Gastroesophageal sphincter (tissue), 4 donors: Measurements from ENCODE around the gene FRK. TPM values are rescaled to one million over a fixed set of nuclear protein-coding genes. Genes with fewer than 3 reads are reported as not detected.
"Not testable (repeated sequence)": the region's sequence is repeated elsewhere in the genome, so short reads cannot be mapped to it uniquely, and the experiment has no call there.

ENCODE experiments used
- ATAC-seq: fragments of 150-250 bp; one replicate; pipeline ENCODE4 v1.9.1; 2016; ENCODE audit warnings: mild to moderate bottlenecking, moderate library complexity
- H3K27ac ChIP-seq, 4 donors: fragments of 200-600 bp; sonication (generic) in 3 of 4; 1 replicate in 3 of 4; 2 replicates in 1 of 4; pipeline ENCODE4 v1.5.1; 2016 to 2019
- H3K27me3 ChIP-seq: fragments of 200-600 bp; sonication (generic); one replicate; pipeline ENCODE4 v1.5.1; 2019
- H3K36me3 ChIP-seq, 2 donors: fragments of 200-600 bp; sonication (generic); one replicate each; pipeline ENCODE4 v1.5.1; 2019; ENCODE audit warnings: control low read depth in 1 of 2
- H3K4me1 ChIP-seq, 3 donors: fragments of 200-600 bp; sonication (generic); 1 replicate in 2 of 3; 2 replicates in 1 of 3; pipeline ENCODE4 v1.5.1; 2016 to 2019; ENCODE audit warnings: control low read depth in 2 of 3
- H3K4me3 ChIP-seq, 2 donors: fragments of 200-600 bp; sonication (generic); one replicate each; pipeline ENCODE4 v1.5.1; 2019; ENCODE audit warnings: mild to moderate bottlenecking in 1 of 2, moderate library complexity in 1 of 2
- H3K9me3 ChIP-seq, 3 donors: fragments of 200-600 bp; sonication (generic); one replicate each; pipeline ENCODE4 v1.5.1; 2017 to 2019; ENCODE audit warnings: control low read depth in 2 of 3
- EP300 ChIP-seq: sonication (generic); formaldehyde crosslinking; IDR thresholded peaks from one replicate; pipeline ENCODE4 v1.6.1; 2017; ENCODE audit warnings: antibody characterized with exemption, mild to moderate bottlenecking
- POLR2A ChIP-seq, 2 donors: fragments of 450-650 bp; IDR thresholded peaks; one replicate each; pipeline ENCODE4 v1.6.1; 2017; ENCODE audit warnings: antibody characterized with exemption in 2 of 2, mild to moderate bottlenecking in 2 of 2, moderate library complexity in 1 of 2
- POLR2AphosphoS5 ChIP-seq: sonication (generic); formaldehyde crosslinking; IDR thresholded peaks from one replicate; pipeline ENCODE4 v1.6.1; 2017; ENCODE audit warnings: antibody characterized with exemption
- WGBS, 2 donors: methylation state at CpG; one replicate each; pipeline ENCODE4 v1.1.5; 2018; ENCODE audit warnings: low coverage in 1 of 2; 5-methylcytosine and 5-hydroxymethylcytosine counted together
- total RNA-seq, 4 donors: library from RNA; depleted of rRNA; stranded (reverse); fragments of >200 nt; gene quantifications; one replicate each; pipeline ENCODE4 v1.1.0, GENCODE V29; 2016
- TF ChIP-seq, protein P1 (sequence below), 4 experiments: fragments of 200-600 bp in 2 of 4; fragments of 450-650 bp in 2 of 4; sonication (generic) in 1 of 4; IDR thresholded peaks; one replicate each; pipeline ENCODE4 v1.5.1; 2017 to 2019; ENCODE audit warnings: antibody characterized with exemption in 4 of 4, mild to moderate bottlenecking in 2 of 4, moderate library complexity in 2 of 4

FRK gene
- total RNA-seq, 4 donors from 2014 or later = 0.42 to 1.9 (median 1.3) TPM

DNA sequence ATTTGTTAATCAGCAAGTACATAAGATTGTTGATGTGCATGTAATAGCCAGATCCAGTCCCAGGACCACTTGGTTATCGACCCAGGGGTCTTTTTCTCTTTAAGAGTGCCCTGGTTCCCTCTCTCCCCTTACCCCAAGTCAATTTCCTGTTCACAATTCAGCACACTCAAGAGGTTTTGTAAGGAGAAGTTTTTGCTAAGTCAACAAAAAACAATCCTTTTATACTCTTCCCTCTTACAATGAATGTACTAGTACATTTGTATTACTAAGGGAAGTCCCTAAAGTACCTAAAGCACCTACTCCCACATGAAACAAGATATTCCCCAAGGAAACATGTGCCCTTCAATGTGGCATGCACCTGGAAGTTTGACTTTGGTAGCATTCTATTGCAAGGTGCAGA is 38.3 kb upstream of the FRK start:
- ATAC-seq = no peak
- Histone ChIP-seq H3K27me3 (no peaks in the 10 kb centered on the region), H3K9me3 (peaks cover 0 to 15% (median 0%) of the 10 kb centered on the region in 3 donors), H3K27ac (no peak overlapping the region), H3K4me3 (no peak overlapping the region), H3K36me3 (no peaks in the 10 kb centered on the region), H3K4me1 (peaks cover 0 to 37% (median 3%) of the 10 kb centered on the region in 3 donors)
- TF ChIP-seq EP300 (no peak), POLR2AphosphoS5 (no peak), POLR2A (IDR thresholded peaks at IDR 0.05) (no peak)
- TF ChIP-seq, protein P1, sequence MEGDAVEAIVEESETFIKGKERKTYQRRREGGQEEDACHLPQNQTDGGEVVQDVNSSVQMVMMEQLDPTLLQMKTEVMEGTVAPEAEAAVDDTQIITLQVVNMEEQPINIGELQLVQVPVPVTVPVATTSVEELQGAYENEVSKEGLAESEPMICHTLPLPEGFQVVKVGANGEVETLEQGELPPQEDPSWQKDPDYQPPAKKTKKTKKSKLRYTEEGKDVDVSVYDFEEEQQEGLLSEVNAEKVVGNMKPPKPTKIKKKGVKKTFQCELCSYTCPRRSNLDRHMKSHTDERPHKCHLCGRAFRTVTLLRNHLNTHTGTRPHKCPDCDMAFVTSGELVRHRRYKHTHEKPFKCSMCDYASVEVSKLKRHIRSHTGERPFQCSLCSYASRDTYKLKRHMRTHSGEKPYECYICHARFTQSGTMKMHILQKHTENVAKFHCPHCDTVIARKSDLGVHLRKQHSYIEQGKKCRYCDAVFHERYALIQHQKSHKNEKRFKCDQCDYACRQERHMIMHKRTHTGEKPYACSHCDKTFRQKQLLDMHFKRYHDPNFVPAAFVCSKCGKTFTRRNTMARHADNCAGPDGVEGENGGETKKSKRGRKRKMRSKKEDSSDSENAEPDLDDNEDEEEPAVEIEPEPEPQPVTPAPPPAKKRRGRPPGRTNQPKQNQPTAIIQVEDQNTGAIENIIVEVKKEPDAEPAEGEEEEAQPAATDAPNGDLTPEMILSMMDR (IDR thresholded peaks at IDR 0.05) = no peak
- WGBS, 2 donors = 83 to 86% methylated on average over 1 of the region's 1 CpG

DNA sequence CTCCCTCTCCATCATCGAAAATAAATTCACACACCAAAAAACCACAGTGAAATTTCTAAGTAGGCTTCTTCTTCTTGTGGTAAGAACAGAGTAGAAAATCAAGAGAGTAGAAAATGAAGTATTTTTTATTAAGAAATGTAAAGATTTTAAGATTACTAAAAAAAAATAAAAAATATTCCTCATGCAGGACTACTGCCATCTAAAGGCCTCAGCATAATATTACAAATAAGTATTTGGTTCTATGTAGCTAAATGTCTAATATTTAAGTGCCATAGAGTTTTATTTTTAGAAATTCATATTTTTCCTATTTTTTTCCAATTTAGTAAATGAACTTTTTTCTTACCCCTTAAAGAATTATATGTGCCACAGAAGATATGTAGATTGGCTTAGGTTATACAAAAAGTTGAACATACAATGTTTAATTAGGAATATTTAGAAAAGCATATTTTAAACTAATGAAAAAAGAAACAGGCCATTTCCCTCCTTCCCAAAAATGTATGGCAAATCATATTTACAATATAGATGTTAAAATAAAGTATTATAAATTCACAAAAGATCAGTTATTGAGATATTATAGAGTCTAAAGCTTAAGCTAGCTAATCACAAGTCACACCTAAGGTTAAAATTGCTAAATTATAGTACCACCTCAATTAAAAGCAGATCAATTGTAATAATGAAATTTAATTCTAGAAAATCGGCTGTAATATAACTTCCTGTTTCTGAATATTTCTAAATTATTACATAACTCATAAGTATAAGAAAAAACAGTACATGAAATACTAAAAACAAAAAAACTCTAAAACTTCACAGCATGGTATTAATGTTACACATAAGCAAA is 36.5 kb upstream of the FRK start:
- ATAC-seq = no peak
- Histone ChIP-seq H3K36me3 (no peaks in the 10 kb centered on the region), H3K27me3 (no peaks in the 10 kb centered on the region), H3K9me3 (peaks cover 0 to 15% (median 0%) of the 10 kb centered on the region in 3 donors), H3K27ac (no peak overlapping the region), H3K4me1 (peaks cover 0 to 19% (median 3%) of the 10 kb centered on the region in 3 donors), H3K4me3 (no peak overlapping the region)
- TF ChIP-seq POLR2AphosphoS5 = no peak
- TF ChIP-seq, protein P1 (IDR thresholded peaks at IDR 0.05) = peak in 3 of 4 experiments; percentile 33 to 48 (median 33)
- 72 to 73% methylated on average over 2 of the region's 2 CpGs for WGBS, 2 donors

DNA sequence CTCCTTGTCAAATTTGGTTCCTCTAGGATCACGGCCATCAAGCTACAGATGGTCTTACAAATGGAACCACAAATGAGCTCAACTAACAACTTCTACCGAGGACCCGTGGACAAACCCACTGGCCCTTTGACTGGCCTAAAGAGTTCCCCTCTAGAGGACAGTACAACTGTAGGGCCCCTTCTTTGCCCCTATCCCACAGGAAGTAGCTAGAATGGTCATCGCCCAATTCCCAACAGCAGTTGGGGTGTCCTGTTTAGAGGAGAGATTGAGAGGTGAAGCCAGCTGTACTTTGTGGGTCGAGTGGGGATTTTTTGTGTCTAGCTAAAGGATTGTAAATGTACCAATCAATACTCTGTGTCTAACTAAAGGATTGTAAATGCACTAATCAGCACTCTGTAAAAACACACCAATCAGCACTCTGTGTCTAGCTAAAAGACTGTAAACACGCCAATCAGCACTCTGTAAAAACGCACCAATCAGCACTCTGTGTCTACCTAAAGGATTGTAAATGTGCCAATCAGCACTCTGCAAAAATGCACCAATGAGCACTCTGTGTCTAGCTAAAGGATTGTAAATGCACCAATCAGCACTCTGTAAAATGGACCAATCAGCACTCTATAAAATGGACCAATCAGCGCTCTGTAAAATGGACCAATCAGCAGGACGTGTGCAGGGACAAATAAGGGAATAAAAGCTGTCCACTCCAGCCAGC is 35.5 kb upstream of the FRK start:
- 91 to 92% methylated on average over 6 to 9 of the region's 9 CpGs for WGBS, 2 donors
- not testable (repeated sequence) for H3K4me1 ChIP-seq, H3K27ac ChIP-seq, H3K36me3 ChIP-seq, H3K4me3 ChIP-seq, ATAC-seq, H3K27me3 ChIP-seq
- peaks cover 0 to 15% (median 0%) of the 10 kb centered on the region in 3 donors for H3K9me3 ChIP-seq

DNA sequence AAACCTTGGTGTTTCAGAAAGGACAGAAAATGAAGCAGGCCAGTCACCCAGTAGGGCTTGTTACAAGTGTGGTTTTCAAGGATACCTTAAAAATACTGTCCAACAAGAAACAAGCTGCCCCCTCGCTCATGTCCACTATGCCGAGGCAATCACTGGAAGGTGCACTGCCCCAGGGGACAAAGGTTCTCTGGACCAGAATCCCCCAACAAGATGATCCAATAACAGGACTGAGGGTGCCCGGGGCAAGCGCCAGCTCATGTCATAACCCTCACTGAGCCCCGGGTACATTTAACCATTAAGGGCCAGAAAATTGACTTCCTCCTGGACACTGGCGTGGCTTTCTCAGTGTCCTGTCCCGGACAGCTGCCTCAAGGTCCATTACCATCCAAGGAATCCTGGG is 33.4 kb upstream of the FRK start:
- no peak overlapping the region for H3K4me3 ChIP-seq
- TF ChIP-seq POLR2AphosphoS5 = no peak
- TF ChIP-seq, protein P1 (IDR thresholded peaks at IDR 0.05) = no peak
- no peak for TF ChIP-seq EP300
- no peak for TF ChIP-seq POLR2A (IDR thresholded peaks at IDR 0.05)
- no peak overlapping the region for H3K27ac ChIP-seq
- WGBS, 2 donors = 79 to 100% methylated on average over 3 of the region's 7 CpGs
- no peaks in the 10 kb centered on the region for H3K4me1 ChIP-seq
- peaks cover 0 to 15% (median 0%) of the 10 kb centered on the region in 3 donors for H3K9me3 ChIP-seq
- no peak for ATAC-seq
- no peaks in the 10 kb centered on the region for H3K36me3 ChIP-seq
- H3K27me3 ChIP-seq = no peaks in the 10 kb centered on the region

DNA sequence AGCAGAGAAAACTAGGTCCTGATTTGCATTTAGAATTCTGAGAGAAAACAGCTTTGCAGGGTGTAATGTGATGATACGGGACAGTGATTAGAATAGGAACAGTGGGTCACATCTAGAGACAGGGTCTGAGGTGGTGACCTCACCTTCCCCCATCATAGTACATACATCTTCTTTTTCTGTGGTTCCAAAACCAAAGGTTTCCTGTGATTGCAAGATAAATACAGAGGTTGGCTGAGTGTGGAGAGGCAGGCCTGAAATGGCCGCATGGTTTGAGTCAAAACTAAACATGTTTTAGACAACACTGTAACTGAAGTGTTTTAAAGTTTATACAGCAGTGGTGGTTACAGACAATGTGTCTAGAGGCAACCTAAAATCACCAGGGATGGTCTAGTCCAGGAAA is 29.6 kb upstream of the FRK start:
- TF ChIP-seq POLR2AphosphoS5 = no peak
- no peak for TF ChIP-seq POLR2A (IDR thresholded peaks at IDR 0.05)
- TF ChIP-seq, protein P1 (IDR thresholded peaks at IDR 0.05) = no peak
- TF ChIP-seq EP300 = no peak
- Histone ChIP-seq H3K36me3 (no peaks in the 10 kb centered on the region), H3K4me1 (no peaks in the 10 kb centered on the region), H3K9me3 (no peaks in the 10 kb centered on the region), H3K27me3 (no peaks in the 10 kb centered on the region), H3K4me3 (no peak overlapping the region), H3K27ac (no peak overlapping the region)
- ATAC-seq = no peak
- 72 to 75% methylated on average over 1 to 2 of the region's 2 CpGs for WGBS, 2 donors
